Mucosa of stomach (tissue), 1 donor: ENCODE data around the gene GDPD5.

Experiments used
- H3K27me3 ChIP-seq: one replicate; pipeline ENCODE4 v1.7.0; 2013; ENCODE audit warnings: mild to moderate bottlenecking, low read length; ENCODE audit not compliant: control insufficient read depth, insufficient read depth
- H3K36me3 ChIP-seq: one replicate; pipeline ENCODE4 v1.7.0; 2013; ENCODE audit warnings: low read length; ENCODE audit not compliant: control insufficient read depth, insufficient read depth
- H3K4me1 ChIP-seq: one replicate; pipeline ENCODE4 v1.7.0; 2013; ENCODE audit warnings: mild to moderate bottlenecking, low read length; ENCODE audit not compliant: control insufficient read depth, insufficient read depth
- H3K4me3 ChIP-seq: one replicate; pipeline ENCODE4 v1.7.0; 2013; ENCODE audit warnings: low read length
- H3K9ac ChIP-seq: one replicate; pipeline ENCODE4 v1.7.0; 2013; ENCODE audit warnings: mild to moderate bottlenecking, low read length, moderate library complexity
- H3K9me3 ChIP-seq: one replicate; pipeline ENCODE4 v1.7.0; 2013; ENCODE audit warnings: mild to moderate bottlenecking, low read length, moderate library complexity; ENCODE audit not compliant: control insufficient read depth
- donor health status: Pancreatic carcinoma.

Gene GDPD5, protein sequence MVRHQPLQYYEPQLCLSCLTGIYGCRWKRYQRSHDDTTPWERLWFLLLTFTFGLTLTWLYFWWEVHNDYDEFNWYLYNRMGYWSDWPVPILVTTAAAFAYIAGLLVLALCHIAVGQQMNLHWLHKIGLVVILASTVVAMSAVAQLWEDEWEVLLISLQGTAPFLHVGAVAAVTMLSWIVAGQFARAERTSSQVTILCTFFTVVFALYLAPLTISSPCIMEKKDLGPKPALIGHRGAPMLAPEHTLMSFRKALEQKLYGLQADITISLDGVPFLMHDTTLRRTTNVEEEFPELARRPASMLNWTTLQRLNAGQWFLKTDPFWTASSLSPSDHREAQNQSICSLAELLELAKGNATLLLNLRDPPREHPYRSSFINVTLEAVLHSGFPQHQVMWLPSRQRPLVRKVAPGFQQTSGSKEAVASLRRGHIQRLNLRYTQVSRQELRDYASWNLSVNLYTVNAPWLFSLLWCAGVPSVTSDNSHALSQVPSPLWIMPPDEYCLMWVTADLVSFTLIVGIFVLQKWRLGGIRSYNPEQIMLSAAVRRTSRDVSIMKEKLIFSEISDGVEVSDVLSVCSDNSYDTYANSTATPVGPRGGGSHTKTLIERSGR

DNA sequence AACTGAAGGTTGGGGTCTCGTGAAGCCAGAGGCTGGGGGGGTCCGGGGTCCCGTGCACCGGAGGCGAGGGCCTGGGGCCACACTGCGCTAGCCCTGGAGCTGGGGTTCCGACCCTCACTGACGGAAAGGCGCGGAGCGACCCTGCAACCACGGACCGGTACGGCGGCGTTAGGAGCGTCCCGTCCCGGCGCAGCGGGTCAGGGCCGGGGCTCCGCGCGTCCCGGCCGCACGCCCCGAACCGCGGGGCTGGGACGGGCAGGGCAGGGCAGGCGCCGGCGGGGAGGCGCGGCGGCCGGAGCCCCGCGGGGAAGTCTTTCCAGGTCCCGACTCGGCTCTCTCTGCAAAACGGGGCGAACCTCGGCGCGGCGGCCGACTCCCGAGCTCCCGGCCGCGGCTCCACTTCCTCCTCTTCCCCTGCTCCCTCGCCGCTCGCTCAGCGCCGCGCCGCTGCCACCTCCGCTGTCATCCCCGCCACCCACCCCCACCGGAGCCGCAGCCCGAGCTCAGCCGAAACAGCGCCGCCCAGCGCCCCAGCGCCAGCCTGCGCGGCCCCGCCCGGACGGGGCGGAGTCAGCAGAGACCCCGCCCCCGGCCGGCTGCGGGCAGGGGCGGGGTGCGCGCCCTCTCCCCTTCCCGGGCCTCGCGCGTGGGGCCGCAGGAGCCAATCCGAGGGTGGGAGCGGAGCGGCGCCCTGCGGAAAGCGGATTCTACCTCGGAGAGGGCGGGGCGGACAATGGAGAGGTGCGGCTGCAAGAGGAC lies at the start of gene GDPD5:
TSS of gene GDPD5 (minus strand) at position 509 of the 759 bp plus-strand sequence. CDS start 48,206 bp downstream, outside the sequence.
- Histone ChIP-seq H3K4me1 (peaks cover 10% of the 10 kb centered on the region), H3K9ac (peak within 1 kb of the TSS; percentile 41), H3K36me3 (no peaks in the 10 kb centered on the region), H3K4me3 (no peak within 1 kb of the TSS), H3K27me3 (peaks cover 27% of the 10 kb centered on the region), H3K9me3 (no peaks in the 10 kb centered on the region)

DNA sequence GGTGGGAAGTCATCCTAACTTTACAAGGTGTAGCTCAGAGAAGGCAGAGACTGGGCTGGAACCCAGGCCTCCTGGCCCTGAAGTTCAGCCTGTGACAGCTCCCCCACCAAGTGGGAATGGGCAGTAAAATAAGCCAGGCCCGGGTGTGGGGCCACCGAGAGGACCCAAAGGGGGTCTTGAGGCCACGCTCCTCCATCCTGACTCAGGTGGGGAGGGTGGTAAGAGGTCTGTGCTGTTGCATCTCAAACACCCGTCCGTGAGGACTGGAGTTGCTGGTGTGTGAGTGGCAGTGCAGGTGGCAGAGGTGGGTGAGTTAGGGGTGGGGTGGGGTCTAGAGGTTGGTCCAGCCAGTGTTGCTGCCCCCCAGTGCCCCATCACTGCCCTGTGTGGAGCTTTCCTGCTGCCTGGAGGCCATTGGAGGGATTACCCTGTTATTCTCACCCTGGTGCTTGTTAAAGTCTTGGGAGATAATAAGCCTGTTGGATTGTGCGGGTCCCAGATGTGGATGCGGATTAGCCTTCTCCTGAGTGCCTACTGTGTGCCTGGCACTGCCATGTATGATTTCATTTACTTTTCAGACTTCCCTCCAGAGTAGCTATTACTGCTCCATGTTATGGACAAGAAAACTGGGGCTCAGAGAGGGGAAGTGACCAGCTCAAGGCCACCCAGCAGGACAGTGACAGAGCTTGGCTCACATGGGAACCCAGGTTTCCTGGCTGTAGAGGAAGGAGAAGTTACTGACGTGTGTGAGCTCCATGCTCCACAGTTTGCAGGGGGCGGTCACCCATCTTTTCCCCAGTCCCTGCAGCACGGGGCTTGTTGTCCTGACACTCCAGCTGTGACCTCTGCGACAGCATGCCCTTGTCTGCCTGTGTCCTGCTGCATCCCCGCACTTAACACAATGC lies 49.2 kb upstream of the GDPD5 start:
- no peak overlapping the region for H3K4me3 ChIP-seq
- H3K36me3 ChIP-seq = peaks cover 14% of the 10 kb centered on the region
- H3K9ac ChIP-seq = no peak overlapping the region
- peaks cover 7% of the 10 kb centered on the region for H3K4me1 ChIP-seq
- no peaks in the 10 kb centered on the region for H3K27me3 ChIP-seq
- H3K9me3 ChIP-seq = no peaks in the 10 kb centered on the region

DNA sequence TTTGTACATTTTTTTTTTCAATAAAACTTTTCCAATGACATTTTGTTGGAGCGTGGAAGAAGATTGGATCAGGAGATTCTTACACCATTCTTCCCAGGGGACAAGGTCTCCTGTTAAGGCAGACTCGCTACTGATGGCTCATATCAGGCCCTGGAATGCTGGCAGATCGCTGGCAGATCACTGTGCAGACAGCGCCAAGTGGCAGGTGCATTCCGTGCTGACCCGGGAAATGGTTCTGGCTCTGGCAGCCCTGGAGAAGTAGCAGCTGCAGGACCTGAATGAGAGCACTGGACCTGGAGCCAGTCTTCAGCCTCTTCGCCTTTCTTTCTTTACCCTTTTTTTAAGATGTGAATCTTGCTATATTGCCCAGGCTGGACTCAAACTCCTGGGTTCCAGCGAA lies 47.0 kb upstream of the GDPD5 start:
- Histone ChIP-seq H3K36me3 (peaks cover 23% of the 10 kb centered on the region), H3K9ac (no peak overlapping the region), H3K9me3 (no peaks in the 10 kb centered on the region), H3K4me1 (peaks cover 7% of the 10 kb centered on the region), H3K27me3 (no peaks in the 10 kb centered on the region), H3K4me3 (no peak overlapping the region)

DNA sequence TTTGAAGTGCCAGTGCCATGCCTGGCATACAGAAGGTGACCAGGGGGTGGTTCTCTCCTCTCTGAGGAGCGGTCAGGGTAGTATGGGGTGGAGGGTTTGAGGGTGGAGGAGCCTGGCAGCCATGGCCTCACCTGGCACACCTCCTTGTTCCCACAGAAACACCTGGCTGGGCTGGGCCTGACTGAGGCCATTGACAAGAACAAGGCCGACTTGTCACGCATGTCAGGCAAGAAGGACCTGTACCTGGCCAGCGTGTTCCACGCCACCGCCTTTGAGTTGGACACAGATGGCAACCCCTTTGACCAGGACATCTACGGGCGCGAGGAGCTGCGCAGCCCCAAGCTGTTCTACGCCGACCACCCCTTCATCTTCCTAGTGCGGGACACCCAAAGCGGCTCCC lies 45.9 kb upstream of the GDPD5 start:
- Histone ChIP-seq H3K4me3 (no peak overlapping the region), H3K9me3 (no peaks in the 10 kb centered on the region), H3K4me1 (peaks cover 2% of the 10 kb centered on the region), H3K9ac (no peak overlapping the region), H3K27me3 (no peaks in the 10 kb centered on the region), H3K36me3 (peaks cover 27% of the 10 kb centered on the region)

DNA sequence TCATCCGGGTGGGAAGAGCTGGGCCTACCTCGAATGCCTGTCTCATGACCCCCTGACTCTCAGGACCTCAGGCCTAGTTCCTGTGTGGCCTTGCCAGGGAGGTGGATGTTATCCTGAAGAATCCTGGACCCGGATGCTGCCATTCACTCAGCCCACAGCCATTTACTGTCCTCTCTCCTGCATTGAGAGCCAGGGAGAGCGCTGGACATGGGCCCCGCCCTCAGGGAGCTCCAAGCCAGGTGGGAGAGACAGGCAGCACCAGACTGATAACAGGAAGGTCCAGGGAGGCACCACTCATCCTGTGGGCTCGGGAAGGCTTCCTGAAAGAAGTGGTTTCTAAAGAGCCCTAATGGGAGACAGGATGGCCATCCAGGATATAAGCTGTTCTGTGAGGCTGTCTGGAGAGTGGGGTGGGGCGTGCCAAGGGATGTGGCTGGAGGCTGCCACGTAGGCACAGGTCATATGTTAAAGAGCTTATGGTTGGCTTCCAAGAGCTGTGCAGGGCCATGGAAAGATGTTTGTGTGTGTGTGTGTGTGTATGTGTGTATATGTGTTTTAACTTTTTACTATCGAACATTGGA lies 44.9 kb upstream of the GDPD5 start:
- Histone ChIP-seq H3K4me3 (no peak overlapping the region), H3K4me1 (peaks cover 2% of the 10 kb centered on the region), H3K9ac (no peak overlapping the region), H3K9me3 (no peaks in the 10 kb centered on the region), H3K27me3 (no peaks in the 10 kb centered on the region), H3K36me3 (peaks cover 28% of the 10 kb centered on the region)

DNA sequence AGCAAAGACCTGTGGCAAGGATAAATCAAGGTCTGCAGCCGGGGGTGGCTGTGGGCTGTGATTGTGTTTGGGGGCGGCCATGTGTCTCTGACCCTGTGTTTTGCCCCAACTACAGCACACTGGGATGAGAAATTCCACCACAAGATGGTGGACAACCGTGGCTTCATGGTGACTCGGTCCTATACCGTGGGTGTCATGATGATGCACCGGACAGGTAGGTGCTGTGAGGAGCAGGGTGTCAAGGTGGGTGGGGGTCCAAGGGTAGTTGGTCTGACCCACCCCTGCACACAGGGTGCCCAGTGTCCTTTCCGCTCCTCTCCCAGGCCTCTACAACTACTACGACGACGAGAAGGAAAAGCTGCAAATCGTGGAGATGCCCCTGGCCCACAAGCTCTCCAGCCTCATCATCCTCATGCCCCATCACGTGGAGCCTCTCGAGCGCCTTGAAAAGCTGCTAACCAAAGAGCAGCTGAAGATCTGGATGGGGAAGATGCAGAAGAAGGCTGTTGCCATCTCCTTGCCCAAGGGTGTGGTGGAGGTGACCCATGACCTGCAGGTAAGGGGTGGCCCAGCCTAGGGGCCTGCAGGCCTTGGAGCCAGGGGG lies 43.0 kb upstream of the GDPD5 start:
- peaks cover 19% of the 10 kb centered on the region for H3K4me1 ChIP-seq
- H3K36me3 ChIP-seq = peaks cover 28% of the 10 kb centered on the region
- H3K4me3 ChIP-seq = no peak overlapping the region
- no peaks in the 10 kb centered on the region for H3K27me3 ChIP-seq
- H3K9me3 ChIP-seq = no peaks in the 10 kb centered on the region
- no peak overlapping the region for H3K9ac ChIP-seq

DNA sequence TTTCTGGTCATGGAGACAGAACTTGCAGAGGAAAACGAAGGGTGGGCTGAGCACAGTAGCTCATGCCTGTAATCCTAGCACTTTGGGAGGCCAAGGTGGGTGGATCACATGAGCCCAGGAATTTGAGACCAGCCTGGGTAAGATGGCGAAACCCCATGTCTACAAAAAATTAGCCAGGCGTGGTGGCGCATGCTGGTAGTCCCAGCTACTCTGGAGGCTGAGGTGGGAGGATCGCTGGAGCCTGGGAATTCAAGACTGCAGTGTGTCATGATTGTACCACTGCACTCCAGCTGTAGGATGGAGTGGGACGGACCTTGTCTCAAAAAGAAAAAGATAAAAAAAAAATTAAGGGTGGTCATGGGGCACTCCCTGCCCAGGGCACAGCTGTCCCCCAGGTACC lies 42.2 kb upstream of the GDPD5 start:
- Histone ChIP-seq H3K36me3 (peaks cover 28% of the 10 kb centered on the region), H3K9ac (no peak overlapping the region), H3K9me3 (no peaks in the 10 kb centered on the region), H3K4me3 (no peak overlapping the region), H3K4me1 (peaks cover 26% of the 10 kb centered on the region), H3K27me3 (no peaks in the 10 kb centered on the region)

DNA sequence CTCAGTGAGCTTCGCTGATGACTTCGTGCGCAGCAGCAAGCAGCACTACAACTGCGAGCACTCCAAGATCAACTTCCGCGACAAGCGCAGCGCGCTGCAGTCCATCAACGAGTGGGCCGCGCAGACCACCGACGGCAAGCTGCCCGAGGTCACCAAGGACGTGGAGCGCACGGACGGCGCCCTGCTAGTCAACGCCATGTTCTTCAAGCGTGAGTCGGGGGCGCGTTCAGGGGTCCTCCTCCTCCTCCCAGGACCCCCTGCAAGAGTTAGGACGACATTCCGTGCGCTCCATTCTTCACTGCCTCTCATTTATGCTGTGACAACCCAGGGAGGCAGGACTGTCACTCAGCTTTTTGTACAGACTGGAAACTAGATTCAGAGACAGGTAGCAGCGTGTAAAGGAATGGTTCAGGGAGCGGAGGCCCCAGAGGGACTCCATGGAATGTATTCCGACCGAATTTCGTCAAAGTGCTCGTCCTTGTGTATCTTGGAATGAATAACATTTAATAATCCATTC lies 41.1 kb upstream of the GDPD5 start:
- Histone ChIP-seq H3K9ac (no peak overlapping the region), H3K27me3 (no peaks in the 10 kb centered on the region), H3K4me1 (peaks cover 29% of the 10 kb centered on the region), H3K9me3 (no peaks in the 10 kb centered on the region), H3K36me3 (peaks cover 25% of the 10 kb centered on the region), H3K4me3 (no peak overlapping the region)

DNA sequence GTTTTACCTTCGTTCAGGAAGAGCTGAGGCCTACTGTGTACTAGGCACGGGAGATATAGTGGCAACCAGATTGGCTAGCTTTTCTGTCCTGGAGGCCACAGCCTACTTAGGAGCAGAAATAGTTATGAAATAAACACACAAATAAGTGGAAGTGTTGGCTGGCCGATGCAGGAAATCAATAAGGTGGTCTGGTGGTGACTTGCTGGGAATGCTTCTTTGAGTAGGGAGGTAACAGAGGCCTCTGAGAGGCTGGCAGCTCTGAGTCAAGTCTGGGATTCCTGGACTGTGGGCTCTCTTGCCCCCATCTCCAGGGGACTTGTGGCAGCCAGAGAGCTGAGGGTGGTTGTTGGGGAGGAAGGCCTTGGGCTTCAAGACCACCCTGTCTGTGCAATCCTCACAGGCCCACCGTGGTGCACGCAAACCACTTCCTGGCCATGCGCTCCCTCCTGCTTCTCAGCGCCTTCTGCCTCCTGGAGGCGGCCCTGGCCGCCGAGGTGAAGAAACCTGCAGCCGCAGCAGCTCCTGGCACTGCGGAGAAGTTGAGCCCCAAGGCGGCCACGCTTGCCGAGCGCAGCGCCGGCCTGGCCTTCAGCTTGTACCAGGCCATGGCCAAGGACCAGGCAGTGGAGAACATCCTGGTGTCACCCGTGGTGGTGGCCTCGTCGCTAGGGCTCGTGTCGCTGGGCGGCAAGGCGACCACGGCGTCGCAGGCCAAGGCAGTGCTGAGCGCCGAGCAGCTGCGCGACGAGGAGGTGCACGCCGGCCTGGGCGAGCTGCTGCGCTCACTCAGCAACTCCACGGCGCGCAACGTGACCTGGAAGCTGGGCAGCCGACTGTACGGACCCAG lies 40.4 kb upstream of the GDPD5 start:
- peaks cover 20% of the 10 kb centered on the region for H3K36me3 ChIP-seq
- H3K4me3 ChIP-seq = no peak overlapping the region
- no peaks in the 10 kb centered on the region for H3K9me3 ChIP-seq
- no peak overlapping the region for H3K9ac ChIP-seq
- no peaks in the 10 kb centered on the region for H3K27me3 ChIP-seq
- H3K4me1 ChIP-seq = peaks cover 29% of the 10 kb centered on the region

DNA sequence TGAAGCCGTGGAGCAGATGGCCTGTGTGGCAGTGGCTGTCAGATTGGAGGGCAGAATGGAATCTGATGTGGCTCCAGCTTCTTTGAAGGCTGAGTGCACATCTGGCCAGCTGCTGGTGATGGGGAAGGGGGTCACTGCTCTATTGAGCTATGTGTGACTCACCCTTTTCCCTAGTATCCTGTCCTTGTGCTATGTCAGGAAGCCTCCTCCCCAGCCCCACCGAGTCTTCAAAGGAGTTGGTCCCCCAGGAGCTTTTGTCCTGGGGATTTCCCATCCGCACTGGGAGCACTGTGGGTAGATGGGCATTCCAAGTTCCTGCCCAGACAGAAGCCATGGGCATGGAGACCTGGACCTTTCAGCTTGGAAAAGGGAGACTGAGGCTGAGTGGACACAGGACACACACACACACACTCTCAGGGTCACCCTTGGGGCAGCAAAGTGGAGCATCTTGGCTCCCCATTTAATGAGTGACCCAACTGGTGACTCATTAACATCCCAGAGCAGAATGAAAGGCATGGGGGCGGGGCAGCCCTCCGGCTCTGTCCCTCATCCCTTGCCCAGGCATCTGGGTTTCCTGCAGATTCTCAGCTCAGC lies 39.6 kb upstream of the GDPD5 start:
- Histone ChIP-seq H3K4me1 (peaks cover 29% of the 10 kb centered on the region), H3K27me3 (no peaks in the 10 kb centered on the region), H3K4me3 (no peak overlapping the region), H3K36me3 (peaks cover 14% of the 10 kb centered on the region), H3K9ac (no peak overlapping the region), H3K9me3 (no peaks in the 10 kb centered on the region)
